Astrocyte (in vitro differentiated cells and primary cell): ENCODE data around the gene TIAM2.

Experiments
- EZH2 ChIP-seq: IDR thresholded peaks from 2 replicates; pipeline ENCODE4 v1.6.1; 2012; ENCODE audit warnings: mild to moderate bottlenecking, low read length, inconsistent platforms; ENCODE audit not compliant: insufficient read depth
- TF ChIP-seq, protein P1 (sequence below): IDR thresholded peaks from 2 replicates; pipeline ENCODE4 v1.5.1; 2011; ENCODE audit warnings: low read depth, mild to moderate bottlenecking, inconsistent platforms, low read length, moderate library complexity; ENCODE audit not compliant: insufficient read depth

- TF ChIP-seq, protein P1, sequence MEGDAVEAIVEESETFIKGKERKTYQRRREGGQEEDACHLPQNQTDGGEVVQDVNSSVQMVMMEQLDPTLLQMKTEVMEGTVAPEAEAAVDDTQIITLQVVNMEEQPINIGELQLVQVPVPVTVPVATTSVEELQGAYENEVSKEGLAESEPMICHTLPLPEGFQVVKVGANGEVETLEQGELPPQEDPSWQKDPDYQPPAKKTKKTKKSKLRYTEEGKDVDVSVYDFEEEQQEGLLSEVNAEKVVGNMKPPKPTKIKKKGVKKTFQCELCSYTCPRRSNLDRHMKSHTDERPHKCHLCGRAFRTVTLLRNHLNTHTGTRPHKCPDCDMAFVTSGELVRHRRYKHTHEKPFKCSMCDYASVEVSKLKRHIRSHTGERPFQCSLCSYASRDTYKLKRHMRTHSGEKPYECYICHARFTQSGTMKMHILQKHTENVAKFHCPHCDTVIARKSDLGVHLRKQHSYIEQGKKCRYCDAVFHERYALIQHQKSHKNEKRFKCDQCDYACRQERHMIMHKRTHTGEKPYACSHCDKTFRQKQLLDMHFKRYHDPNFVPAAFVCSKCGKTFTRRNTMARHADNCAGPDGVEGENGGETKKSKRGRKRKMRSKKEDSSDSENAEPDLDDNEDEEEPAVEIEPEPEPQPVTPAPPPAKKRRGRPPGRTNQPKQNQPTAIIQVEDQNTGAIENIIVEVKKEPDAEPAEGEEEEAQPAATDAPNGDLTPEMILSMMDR, result no peak
- TF ChIP-seq EZH2, result no peak
Observed at GRCh38 chr6:154993026-154993425, 2.1 kb upstream of the TIAM2 start.
